SU-DHL-6 (cell line): ENCODE measurements around the gene CYP26B1.

Experiments used
- CTCF ChIP-seq: fragments of 200-600 bp; sonication (generic); IDR thresholded peaks from one replicate; pipeline ENCODE4 v1.5.1; 2017; ENCODE audit warnings: antibody characterized with exemption, mild to moderate bottlenecking, low read length, moderate library complexity; ENCODE audit not compliant: insufficient read depth, poor library complexity, severe bottlenecking
- EZH2phosphoT487 ChIP-seq: fragments of 200-600 bp; sonication (generic), shearing (Covaris generic); conservative IDR thresholded peaks from 2 replicates; pipeline ENCODE4 v1.6.1; 2018; ENCODE audit warnings: mild to moderate bottlenecking, antibody characterized with exemption, low read length, moderate library complexity, mixed read lengths

GRCh38 chr2:72118386-72118785 lies 29.3 kb downstream of the CYP26B1 start:
- TF ChIP-seq CTCF (no peak), EZH2phosphoT487 (no peak)
